ENCODE data around the gene ATP8B3.

Gene ATP8B3

DNA sequence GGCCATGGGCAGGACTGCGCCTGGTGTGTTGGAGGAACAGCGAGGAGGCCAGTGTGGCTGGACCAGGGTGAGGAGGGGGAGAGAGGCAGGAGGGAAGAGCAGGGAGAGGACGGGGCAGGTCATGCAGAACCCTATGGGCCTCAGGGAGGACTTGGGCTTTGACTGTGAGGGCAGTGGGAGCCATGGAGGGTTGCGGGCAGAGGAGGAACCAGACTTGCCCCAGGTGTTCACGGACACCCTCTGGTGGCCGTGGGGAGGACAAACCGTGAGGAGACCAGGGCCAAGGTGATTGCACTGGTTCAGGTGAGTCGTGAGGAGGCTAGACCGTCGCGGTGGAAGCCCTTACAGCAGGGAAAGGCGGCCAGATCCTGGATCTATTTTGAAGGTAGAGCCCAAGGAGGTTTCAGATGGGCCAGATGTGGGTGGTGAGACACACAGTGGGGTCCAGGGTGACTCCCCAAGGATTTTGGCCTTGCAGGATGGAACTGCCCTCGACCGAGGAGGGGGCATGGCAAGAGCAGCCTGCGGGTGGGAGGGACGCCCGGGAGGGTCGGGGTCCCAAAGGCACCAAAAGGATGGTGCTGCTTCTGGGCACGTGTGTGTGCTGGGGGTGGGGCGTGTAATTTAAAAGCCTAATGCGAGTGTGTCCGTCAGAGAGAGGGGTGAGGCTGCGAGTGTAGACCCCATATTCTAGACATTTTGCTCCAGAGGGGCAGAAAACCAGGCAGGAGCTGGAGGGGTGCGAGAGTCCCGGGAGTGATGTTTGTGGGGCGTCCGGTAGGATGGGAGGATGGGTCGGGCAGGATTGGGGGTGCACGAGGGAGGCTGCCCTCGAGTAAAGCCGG is 39.0 kb upstream of the ATP8B3 start:
- no peak for DNase-seq (ENCODE audit: low read depth, low spot score)

DNA sequence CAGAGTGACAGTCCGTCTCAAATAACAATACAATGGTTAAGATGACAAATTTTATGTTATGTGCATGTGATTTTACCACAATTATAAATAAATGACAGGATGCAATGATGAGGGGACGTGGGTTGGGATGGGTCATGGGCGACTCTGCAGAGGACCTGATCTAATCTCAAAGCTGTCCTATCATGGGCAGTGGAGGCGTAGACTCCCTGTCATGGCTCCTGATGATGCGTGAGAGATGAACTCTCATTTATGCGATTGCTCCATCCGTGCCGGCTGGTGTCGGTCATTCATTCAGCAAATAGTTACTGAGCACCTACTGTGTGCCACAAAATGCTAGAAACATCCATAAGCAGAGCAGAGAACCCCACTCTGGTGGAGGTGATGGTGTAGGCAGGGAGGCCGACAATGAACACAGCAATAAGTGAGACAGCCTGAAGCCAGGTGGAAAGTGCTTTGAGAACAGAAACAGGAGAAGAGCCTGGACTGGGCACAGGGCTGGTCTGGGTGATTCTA is 37.9 kb upstream of the ATP8B3 start:
- DNase-seq (ENCODE audit: low read depth, low spot score): no peak

DNA sequence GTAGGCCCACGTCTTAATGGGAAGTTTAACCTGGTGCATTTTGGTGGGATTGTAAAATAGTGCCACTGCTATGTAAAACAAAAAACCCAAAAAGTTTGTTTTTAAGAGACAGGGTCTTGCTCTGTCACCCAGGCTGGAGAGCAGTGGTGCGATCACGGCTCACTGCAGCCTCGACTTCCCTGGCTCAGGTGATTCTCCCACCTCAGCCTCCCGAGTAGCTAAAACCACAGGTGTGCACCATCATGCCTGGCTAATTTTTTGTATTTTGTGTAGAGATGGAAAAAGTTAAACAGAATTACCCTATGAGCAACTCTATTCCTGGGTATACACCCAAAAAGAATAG is 37.0 kb upstream of the ATP8B3 start:
- DNase-seq (ENCODE audit: low read depth, low spot score): no peak

DNA sequence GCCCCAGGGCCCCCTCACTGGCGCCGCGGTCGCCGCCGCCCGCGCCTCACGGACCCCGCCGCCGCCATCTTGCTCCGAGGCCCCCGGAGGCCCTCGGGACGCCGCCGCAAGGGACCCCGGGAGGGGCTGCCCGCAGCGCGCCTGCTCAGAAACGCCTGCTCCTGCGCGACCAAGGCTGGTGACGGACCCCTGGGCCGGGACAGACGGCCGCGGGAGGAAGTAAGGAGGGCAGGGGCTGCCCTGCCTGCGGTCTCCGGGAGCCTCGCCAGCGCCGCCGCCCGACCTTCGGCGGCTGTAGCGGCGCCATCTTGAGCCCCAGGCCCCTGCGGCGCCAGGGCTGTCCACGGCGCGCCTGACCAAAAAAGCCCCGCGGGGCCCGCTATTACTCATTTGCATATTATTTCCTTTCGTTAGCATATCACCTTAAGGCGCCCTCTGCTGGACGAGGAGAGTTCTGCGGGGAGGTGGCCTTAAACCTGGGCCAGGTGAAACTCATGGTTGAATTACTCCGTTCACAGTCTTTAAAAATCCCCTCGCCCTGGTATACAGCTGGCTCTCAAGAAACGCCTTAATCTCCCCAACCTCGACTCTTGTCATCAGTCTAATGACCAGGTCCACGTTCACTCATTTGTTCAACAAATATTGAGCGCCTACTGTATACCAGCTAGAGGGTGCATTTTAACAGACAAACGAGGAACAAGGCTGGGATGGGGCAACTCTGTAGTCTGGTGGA is 36.5 kb upstream of the ATP8B3 start, which contains the start of gene REXO1:
REXO1 (minus strand) TSS at position 85 of the 733 bp plus-strand sequence. CDS start 125 bp downstream, outside the sequence.
- DNase-seq (ENCODE audit: low read depth, low spot score): peak; percentile 96

DNA sequence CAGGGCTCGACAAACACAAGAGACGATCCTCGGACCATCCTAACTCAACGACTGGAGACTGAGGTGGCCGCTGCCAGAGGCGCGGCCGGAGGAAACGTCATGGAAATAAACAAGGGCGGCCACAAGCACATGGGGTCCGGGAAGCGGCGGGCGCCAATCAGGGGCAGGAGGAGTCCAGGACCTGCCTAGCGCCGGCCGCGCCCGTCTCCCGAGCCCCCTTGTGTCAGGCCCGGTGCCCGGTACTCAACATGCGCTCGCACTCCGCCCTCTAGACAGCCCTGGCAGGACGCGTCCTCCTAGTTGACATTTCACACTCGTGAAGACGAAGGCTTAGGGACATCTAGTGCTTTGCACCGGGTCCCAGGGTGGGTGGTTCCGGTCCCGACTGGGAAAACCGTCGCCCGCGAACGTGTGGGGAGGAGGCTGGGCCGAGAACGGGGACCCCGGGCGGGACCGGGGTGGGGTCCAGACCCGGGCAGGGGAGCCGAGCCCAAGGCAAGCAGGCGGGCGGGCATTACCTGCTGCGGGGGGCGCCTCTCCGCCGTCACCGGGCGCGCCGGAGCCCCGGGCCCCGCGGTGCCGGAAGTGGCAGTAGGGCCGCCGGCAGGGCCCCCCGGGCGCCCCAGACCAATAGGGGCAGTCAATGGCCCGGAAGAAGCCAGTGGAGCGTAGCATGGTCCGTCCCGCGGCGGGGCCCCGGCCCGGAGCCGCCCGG is 35.8 kb upstream of the ATP8B3 start:
- no peak for DNase-seq (ENCODE audit: low read depth, low spot score)

GRCh38 chr19:1847348-1847683 is 35.2 kb upstream of the ATP8B3 start:
- DNase-seq (ENCODE audit: low read depth, low spot score): no peak

DNA sequence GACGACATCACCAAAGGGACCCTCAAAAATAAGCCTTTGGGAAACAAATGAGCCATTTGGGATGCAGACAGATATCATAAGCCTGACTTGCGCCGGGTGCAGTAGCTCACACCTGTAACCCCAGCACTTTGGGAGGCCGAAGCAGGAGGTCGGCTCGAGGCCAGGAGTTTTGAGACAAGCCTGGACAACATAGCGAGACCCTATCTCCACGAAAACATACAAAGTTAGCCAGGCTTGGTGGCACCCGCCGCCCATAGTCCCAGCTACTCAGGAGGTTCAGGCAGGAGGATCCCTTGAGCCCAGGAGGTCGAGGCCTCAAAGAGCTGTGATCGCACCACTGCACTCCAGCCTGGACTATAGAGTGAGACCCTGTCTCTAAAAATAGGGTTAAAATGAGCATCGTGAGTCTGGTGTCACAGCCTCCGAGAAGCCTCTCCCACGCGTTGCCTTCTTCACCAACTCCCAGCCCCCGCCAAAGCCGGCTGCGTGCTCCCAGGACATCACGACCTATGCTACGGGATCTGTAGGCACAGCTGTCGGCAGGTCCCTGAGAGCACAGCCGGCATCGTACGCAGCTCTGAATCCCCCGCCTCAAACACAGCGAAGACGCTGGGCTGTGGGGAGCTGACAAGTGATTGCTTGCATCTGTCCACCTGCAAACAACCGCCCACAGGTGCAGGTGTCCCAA is 34.6 kb upstream of the ATP8B3 start:
- DNase-seq (ENCODE audit: low read depth, low spot score): no peak

GRCh38 chr19:1845642-1846041 is 33.6 kb upstream of the ATP8B3 start:
- no peak for DNase-seq (ENCODE audit: low read depth, low spot score)

DNA sequence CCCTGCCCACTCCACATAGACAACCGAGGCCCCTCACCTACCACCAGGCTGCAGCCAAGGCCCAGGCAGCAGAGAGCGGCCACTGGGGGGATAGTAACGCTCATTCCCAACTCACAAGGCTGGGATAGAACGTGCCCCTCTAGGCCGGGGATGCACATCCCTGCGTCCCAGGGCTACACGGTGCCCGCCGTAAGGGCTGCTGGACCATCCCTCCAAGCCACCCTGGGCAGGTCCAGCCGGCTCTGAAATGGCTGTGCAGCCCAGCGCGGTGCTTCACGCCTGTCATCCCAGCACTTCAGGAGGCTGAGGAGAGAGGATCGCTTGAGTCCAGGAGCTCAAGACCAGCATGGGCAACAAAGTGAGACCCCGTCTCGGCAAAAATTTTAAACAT is 33.0 kb upstream of the ATP8B3 start:
- no peak for DNase-seq (ENCODE audit: low read depth, low spot score)

DNA sequence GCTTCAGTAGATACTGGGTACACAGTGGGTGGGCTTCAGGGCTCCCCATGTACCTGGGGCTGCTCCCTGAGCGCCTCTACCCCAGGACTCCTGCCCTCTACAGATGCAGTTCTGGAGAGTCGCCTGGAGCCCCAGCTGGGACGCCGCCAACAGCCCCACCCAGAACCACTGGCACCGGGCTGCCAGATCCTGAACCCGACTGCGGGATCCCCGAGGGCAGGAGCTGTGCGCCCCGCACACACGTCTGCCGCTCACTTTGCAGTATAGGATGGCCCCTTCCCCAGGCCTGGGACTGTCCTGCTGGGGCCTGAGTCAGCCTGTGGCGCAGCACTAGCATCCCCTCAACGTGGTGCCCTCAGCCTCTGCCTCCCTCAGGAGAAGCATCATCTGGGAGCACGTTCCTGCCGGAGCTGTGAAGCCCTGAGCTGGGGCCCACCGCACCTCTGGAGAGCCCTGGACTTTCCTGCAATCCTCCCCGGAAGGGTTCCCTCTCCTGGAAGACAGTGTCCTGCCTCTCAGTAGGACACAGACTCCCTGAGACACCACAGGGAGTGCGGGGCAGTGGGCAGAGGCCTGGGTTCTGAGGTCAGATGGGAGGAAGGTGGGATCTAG is 32.5 kb upstream of the ATP8B3 start:
- no peak for DNase-seq (ENCODE audit: low read depth, low spot score)

- no peak for DNase-seq (ENCODE audit: low read depth, low spot score)
Measured at GRCh38 chr19:1843646-1844394, 31.7 kb upstream of the ATP8B3 start.

DNA sequence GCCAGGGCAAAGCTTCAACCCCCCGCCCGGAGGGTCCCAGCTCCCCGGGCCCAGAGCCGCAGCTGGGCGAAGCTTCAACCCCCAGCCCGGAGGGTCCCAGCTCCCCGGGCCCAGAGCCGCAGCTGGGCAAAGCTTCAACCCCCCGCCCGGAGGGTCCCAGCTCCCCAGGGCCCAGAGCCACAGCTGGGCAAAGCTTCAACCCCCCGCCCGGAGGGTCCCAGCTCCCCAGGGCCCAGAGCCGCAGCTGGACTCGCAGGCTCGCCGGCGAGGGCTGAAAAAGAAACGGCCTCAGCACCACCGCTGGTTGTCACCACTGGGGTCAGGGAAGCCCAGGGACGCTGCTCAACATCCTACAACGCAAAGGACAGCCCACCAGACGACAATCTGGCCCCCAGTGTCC is 31.0 kb upstream of the ATP8B3 start:
- no peak for DNase-seq (ENCODE audit: low read depth, low spot score)

- no peak for DNase-seq (ENCODE audit: low read depth, low spot score)
Measured at GRCh38 chr19:1841209-1841924, 29.3 kb upstream of the ATP8B3 start.

- DNase-seq (ENCODE audit: low read depth, low spot score): no peak
Measured at GRCh38 chr19:1840541-1841115, 28.6 kb upstream of the ATP8B3 start.

GRCh38 chr19:1839658-1840540 is 27.8 kb upstream of the ATP8B3 start:
- no peak for DNase-seq (ENCODE audit: low read depth, low spot score)

DNA sequence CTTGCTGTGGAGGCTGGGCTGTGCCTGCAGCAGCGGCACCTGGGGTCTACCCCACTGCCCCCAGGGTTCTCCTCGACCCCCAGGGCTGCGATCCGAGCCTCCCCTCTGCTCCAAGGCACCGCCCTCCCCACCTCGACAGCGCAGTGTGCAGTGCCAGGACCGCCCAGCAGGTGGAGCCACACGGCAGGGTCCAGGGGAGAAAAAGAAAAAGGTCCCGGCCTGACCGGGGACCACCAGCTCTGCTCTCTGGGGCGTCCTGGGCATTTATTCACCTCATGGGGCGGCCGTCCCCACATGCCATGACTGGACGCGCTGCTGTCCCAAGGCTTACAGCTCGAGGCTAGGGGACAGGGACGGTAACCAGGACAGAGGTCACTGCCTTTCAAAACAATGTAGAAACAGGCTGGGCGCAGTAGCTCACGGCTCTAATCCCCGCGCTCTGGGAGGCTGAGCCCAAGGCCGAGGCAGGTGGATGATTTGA is 25.6 kb upstream of the ATP8B3 start:
- DNase-seq (ENCODE audit: low read depth, low spot score): no peak

GRCh38 chr19:1837222-1837565 is 25.1 kb upstream of the ATP8B3 start:
- DNase-seq (ENCODE audit: low read depth, low spot score): no peak

- DNase-seq (ENCODE audit: low read depth, low spot score): no peak
Measured at GRCh38 chr19:1836458-1837221, 24.6 kb upstream of the ATP8B3 start.
